ENCODE measurements around the gene GYPB. TPM values are rescaled to one million over a fixed set of nuclear protein-coding genes. Genes with fewer than 3 reads are reported as not detected.
"Not testable (repeated sequence)": the region's sequence is repeated elsewhere in the genome, so short reads cannot be mapped to it uniquely, and the experiment has no call there.

GYPB gene
- total and polyA plus RNA-seq, 2 donors (not counting 3 experiments of a cell fraction or from before 2014, with no cell fraction given), result not detected

DNA sequence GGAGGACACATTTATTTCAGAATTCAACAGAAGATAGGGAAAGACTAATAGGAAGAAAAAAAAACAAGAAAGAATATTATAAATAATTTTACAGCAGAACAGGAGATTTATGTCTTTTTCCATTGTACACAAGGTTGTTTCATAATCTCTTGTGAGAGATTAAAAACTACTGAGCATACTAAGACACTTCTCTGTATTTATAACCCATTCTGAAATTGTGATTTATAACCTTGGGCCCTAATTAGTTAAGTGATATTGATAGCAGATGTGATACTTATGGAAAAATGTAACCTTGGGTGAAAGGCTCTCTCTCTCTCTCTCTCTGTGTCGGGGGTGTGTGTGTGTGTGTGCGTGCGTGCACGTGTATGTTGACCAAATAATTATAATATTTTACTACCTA lies 12.7 kb upstream of the GYPB start:
- H3K4me2 ChIP-seq (ENCODE audit: insufficient read depth, low read length); H2AFZ ChIP-seq (ENCODE audit: low read depth, low read length); FAIRE-seq; H3K79me2 ChIP-seq (ENCODE audit: control insufficient read depth, insufficient read depth, low read length); H3K9ac ChIP-seq (replicated peaks; ENCODE audit: extremely low read depth, insufficient read depth, low read length); intact Hi-C loops (cut with micrococcal nuclease); dilution Hi-C loops (cut with MboI; ENCODE audit: extremely low pct_ligation_motif_present, low sequenced_read_pairs); CTCF ChIA-PET; BruUV-seq (replicated peaks); H3K9me3 ChIP-seq (replicated peaks; ENCODE audit: control insufficient read depth, insufficient read depth, low read length); H3K9me1 ChIP-seq (replicated peaks; ENCODE audit: control insufficient read depth, extremely low read depth, insufficient read depth, low read length); H3K4me3 ChIP-seq (replicated peaks in 1 of 3; ENCODE audit: insufficient read depth in 1 of 3, low read depth in 1 of 3, low read length in 3 of 3); H3K36me3 ChIP-seq (ENCODE audit: control insufficient read depth in 2 of 2, extremely low read depth in 1 of 2, insufficient read depth in 2 of 2, low read length in 2 of 2); H3K4me1 ChIP-seq (ENCODE audit: control insufficient read depth, extremely low read depth, insufficient read depth, low read length); H3K27me3 ChIP-seq (ENCODE audit: control insufficient read depth in 2 of 2, insufficient read depth in 2 of 2, low read length in 2 of 2); H3K27ac ChIP-seq (ENCODE audit: insufficient read depth, low read depth, low read length); H4K20me1 ChIP-seq (replicated peaks; ENCODE audit: control insufficient read depth, extremely low read depth, insufficient read depth, low read length); DNase-seq (ENCODE audit: low read depth, low spot score); POLR2A ChIA-PET: not testable (repeated sequence)

DNA sequence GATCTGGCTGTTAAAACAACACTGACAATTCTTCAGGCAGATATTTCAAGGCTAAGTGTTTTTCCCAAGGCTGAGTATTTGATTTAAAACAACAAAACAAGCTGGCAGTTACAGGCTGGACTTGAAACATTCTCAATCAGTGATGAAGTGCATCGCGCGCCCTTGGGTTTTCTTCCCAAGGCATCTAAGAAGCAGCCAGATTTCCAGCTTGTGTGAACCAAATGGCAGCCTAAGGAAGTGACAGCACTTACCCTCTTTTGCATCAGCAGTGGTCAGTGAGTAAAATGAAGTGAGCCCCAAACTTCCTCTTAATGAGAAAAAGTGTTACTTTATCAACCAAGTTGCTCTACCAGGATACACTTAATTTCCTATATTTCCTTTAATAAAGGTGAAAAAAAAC lies 12.2 kb upstream of the GYPB start:
- POLR2A ChIA-PET; dilution Hi-C loops (cut with MboI; ENCODE audit: extremely low pct_ligation_motif_present, low sequenced_read_pairs); H3K9me3 ChIP-seq (replicated peaks; ENCODE audit: control insufficient read depth, insufficient read depth, low read length); DNase-seq (ENCODE audit: low read depth, low spot score); H3K9ac ChIP-seq (replicated peaks; ENCODE audit: extremely low read depth, insufficient read depth, low read length); BruUV-seq (replicated peaks); FAIRE-seq; H2AFZ ChIP-seq (ENCODE audit: low read depth, low read length); H3K36me3 ChIP-seq (ENCODE audit: control insufficient read depth in 2 of 2, extremely low read depth in 1 of 2, insufficient read depth in 2 of 2, low read length in 2 of 2); intact Hi-C loops (cut with micrococcal nuclease); H3K9me1 ChIP-seq (replicated peaks; ENCODE audit: control insufficient read depth, extremely low read depth, insufficient read depth, low read length); H4K20me1 ChIP-seq (replicated peaks; ENCODE audit: control insufficient read depth, extremely low read depth, insufficient read depth, low read length); H3K4me1 ChIP-seq (ENCODE audit: control insufficient read depth, extremely low read depth, insufficient read depth, low read length); H3K27ac ChIP-seq (ENCODE audit: insufficient read depth, low read depth, low read length); H3K27me3 ChIP-seq (ENCODE audit: control insufficient read depth in 2 of 2, insufficient read depth in 2 of 2, low read length in 2 of 2); H3K4me3 ChIP-seq (replicated peaks in 1 of 3; ENCODE audit: insufficient read depth in 1 of 3, low read depth in 1 of 3, low read length in 3 of 3); H3K79me2 ChIP-seq (ENCODE audit: control insufficient read depth, insufficient read depth, low read length); CTCF ChIA-PET; H3K4me2 ChIP-seq (ENCODE audit: insufficient read depth, low read length): not testable (repeated sequence)

DNA sequence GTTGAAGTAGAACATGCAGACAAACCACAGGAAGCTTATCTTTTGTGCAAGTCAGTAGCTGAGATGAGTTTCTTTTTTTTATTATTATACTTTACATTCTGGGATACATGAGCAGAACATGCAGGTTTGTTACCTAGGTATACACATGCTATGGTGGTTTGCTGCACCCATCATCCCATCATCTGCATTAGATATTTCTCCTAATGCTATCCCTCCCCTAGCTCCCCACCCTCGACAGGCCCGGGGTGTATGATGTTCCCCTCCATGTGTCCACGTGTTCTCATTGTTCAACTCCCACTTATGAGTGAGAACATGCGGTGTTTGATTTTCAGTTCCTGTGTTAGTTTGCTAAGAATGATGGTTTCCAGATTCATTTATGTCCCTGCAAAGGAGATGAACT lies 11.5 kb upstream of the GYPB start:
- H3K4me1 ChIP-seq (ENCODE audit: control insufficient read depth, extremely low read depth, insufficient read depth, low read length); H2AFZ ChIP-seq (ENCODE audit: low read depth, low read length); H3K4me3 ChIP-seq (replicated peaks in 1 of 3; ENCODE audit: insufficient read depth in 1 of 3, low read depth in 1 of 3, low read length in 3 of 3); H3K27ac ChIP-seq (ENCODE audit: insufficient read depth, low read depth, low read length); dilution Hi-C loops (cut with MboI; ENCODE audit: extremely low pct_ligation_motif_present, low sequenced_read_pairs); FAIRE-seq; intact Hi-C loops (cut with micrococcal nuclease); H3K36me3 ChIP-seq (ENCODE audit: control insufficient read depth in 2 of 2, extremely low read depth in 1 of 2, insufficient read depth in 2 of 2, low read length in 2 of 2); H3K9ac ChIP-seq (replicated peaks; ENCODE audit: extremely low read depth, insufficient read depth, low read length); H3K27me3 ChIP-seq (ENCODE audit: control insufficient read depth in 2 of 2, insufficient read depth in 2 of 2, low read length in 2 of 2); H3K9me1 ChIP-seq (replicated peaks; ENCODE audit: control insufficient read depth, extremely low read depth, insufficient read depth, low read length); BruUV-seq (replicated peaks); POLR2A ChIA-PET; CTCF ChIA-PET; DNase-seq (ENCODE audit: low read depth, low spot score); H3K79me2 ChIP-seq (ENCODE audit: control insufficient read depth, insufficient read depth, low read length); H3K4me2 ChIP-seq (ENCODE audit: insufficient read depth, low read length); H4K20me1 ChIP-seq (replicated peaks; ENCODE audit: control insufficient read depth, extremely low read depth, insufficient read depth, low read length); H3K9me3 ChIP-seq (replicated peaks; ENCODE audit: control insufficient read depth, insufficient read depth, low read length): not testable (repeated sequence)

DNA sequence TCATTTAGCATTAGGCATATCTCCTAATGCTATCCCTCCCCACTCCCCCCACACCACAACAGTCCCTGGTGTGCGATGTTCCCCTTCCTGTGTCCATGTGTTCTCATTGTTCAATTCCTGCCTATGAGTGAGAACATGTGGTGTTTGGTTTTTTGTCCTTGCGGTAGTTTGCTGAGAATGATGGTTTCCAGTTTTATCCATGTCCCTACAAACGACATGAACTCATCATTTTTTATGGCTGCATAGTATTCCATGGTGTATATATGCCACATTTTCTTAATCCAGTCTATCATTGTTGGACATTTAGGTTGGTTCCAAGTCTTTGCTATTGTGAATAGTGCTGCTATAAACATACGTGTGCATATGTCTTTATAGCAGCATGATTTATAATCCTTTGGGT lies 7.5 kb upstream of the GYPB start:
- H3K9me3 ChIP-seq (replicated peaks; ENCODE audit: control insufficient read depth, insufficient read depth, low read length); H3K4me2 ChIP-seq (ENCODE audit: insufficient read depth, low read length); H3K9me1 ChIP-seq (replicated peaks; ENCODE audit: control insufficient read depth, extremely low read depth, insufficient read depth, low read length); CTCF ChIA-PET; H4K20me1 ChIP-seq (replicated peaks; ENCODE audit: control insufficient read depth, extremely low read depth, insufficient read depth, low read length); FAIRE-seq; H3K4me1 ChIP-seq (ENCODE audit: control insufficient read depth, extremely low read depth, insufficient read depth, low read length); BruUV-seq (replicated peaks); H3K4me3 ChIP-seq (replicated peaks in 1 of 3; ENCODE audit: insufficient read depth in 1 of 3, low read depth in 1 of 3, low read length in 3 of 3); DNase-seq (ENCODE audit: low read depth, low spot score); intact Hi-C loops (cut with micrococcal nuclease); H3K27me3 ChIP-seq (ENCODE audit: control insufficient read depth in 2 of 2, insufficient read depth in 2 of 2, low read length in 2 of 2); H3K27ac ChIP-seq (ENCODE audit: insufficient read depth, low read depth, low read length); POLR2A ChIA-PET; H3K9ac ChIP-seq (replicated peaks; ENCODE audit: extremely low read depth, insufficient read depth, low read length); dilution Hi-C loops (cut with MboI; ENCODE audit: extremely low pct_ligation_motif_present, low sequenced_read_pairs); H3K79me2 ChIP-seq (ENCODE audit: control insufficient read depth, insufficient read depth, low read length); H3K36me3 ChIP-seq (ENCODE audit: control insufficient read depth in 2 of 2, extremely low read depth in 1 of 2, insufficient read depth in 2 of 2, low read length in 2 of 2); H2AFZ ChIP-seq (ENCODE audit: low read depth, low read length): not testable (repeated sequence)
